ENCODE data around the gene POLA1. TPM values are rescaled to one million over a fixed set of nuclear protein-coding genes. Genes with fewer than 3 reads are reported as not detected.

Gene POLA1
- total and polyA plus RNA-seq, 12 donors = 2.2 to 11.0 (median 5.9) TPM

DNA sequence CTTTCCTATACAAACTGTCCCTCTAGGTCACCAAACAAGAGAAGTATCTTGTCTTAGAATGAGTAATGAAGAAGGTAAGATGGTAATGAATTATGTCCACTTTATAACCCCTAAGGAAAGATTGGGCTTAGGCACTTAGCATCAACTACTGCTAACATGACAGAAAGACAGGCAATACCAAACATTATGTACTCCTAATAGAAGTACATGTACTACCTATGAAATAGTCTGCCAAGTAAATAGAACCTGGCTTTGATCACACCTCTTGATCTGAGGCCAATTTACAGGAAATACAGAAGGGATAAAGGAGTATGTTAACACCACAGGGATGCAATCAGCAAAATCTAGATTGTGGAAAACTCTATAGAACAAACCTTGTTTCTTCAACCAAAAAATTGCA is 32.4 kb upstream of the POLA1 start:
- TF ChIP-seq, protein P1, sequence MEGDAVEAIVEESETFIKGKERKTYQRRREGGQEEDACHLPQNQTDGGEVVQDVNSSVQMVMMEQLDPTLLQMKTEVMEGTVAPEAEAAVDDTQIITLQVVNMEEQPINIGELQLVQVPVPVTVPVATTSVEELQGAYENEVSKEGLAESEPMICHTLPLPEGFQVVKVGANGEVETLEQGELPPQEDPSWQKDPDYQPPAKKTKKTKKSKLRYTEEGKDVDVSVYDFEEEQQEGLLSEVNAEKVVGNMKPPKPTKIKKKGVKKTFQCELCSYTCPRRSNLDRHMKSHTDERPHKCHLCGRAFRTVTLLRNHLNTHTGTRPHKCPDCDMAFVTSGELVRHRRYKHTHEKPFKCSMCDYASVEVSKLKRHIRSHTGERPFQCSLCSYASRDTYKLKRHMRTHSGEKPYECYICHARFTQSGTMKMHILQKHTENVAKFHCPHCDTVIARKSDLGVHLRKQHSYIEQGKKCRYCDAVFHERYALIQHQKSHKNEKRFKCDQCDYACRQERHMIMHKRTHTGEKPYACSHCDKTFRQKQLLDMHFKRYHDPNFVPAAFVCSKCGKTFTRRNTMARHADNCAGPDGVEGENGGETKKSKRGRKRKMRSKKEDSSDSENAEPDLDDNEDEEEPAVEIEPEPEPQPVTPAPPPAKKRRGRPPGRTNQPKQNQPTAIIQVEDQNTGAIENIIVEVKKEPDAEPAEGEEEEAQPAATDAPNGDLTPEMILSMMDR (IDR thresholded peaks at IDR 0.05) = no peak
- no peak for TF ChIP-seq POLR2A (IDR thresholded peaks at IDR 0.05)
- Histone ChIP-seq H3K36me3 (replicated peaks in 1 of 2) (no peaks in the 10 kb centered on the region), H3K27me3 (peaks cover 3% of the 10 kb centered on the region), H3K4me3 (no peak overlapping the region), H3K4me1 (replicated peaks in 1 of 2) (no peaks in the 10 kb centered on the region), H3K9me3 (replicated peaks in 1 of 3) (no peaks in the 10 kb centered on the region), H3K27ac (no peak overlapping the region)
- no peak for DNase-seq
- intact Hi-C loops (cut with DNase I) = no loop called here

DNA sequence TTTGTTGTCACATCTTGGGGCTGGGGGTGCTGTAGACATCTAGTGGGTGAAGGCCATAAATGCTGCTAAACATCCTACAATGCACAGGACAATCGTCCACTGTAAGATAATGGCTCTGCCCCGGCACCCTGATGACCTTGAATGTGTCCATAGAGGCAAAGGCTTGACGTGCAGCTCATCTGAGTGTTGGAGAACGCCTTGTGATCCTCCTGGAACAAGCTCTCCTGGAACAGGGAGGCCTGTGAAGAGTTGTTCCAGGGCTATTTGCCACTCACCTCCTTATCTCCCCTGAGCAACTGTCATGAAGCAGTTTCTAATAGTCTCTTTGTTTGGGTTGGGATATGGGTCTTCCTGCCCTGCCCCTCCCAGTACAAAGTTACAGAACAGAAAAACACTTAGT is 31.4 kb upstream of the POLA1 start:
- Histone ChIP-seq H3K27ac (no peak overlapping the region), H3K27me3 (peaks cover 3% of the 10 kb centered on the region), H3K9me3 (replicated peaks in 1 of 3) (no peaks in the 10 kb centered on the region), H3K36me3 (replicated peaks in 1 of 2) (no peaks in the 10 kb centered on the region), H3K4me3 (no peak overlapping the region), H3K4me1 (replicated peaks in 1 of 2) (no peaks in the 10 kb centered on the region)
- TF ChIP-seq, protein P1 (IDR thresholded peaks at IDR 0.05) = no peak
- TF ChIP-seq POLR2A (IDR thresholded peaks at IDR 0.05) = no peak
- intact Hi-C loops (cut with DNase I) = no loop called here
- DNase-seq = no peak
- WGBS, 4 donors = 54 to 61% (median 59%) methylated on average over 3 to 4 of the region's 4 CpGs; no CpG with 5 or more reads in 1 of the 4 donors

DNA sequence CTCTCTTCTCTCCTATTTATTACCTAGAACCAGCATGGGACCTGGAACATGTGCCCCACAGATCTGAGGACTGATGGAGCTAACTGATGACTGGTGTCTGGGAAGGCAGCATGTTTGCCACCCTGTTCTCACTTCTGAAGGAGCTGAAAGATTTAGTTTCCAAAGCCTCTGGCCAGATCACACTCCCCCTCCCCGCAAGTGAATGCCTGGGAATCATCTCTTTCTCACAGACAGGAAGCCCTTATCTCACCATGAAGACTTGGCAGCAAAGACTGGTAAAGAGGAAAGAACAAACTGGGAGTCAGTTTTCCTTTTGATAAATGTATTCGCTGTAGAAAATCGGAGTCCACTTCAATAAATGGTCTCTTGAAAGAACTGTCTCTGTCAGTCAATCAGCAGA is 25.6 kb upstream of the POLA1 start:
- intact Hi-C loops (cut with DNase I) = no loop called here
- no peak for DNase-seq
- Histone ChIP-seq H3K4me1 (replicated peaks in 1 of 2) (no peaks in the 10 kb centered on the region), H3K27me3 (no peaks in the 10 kb centered on the region), H3K27ac (no peak overlapping the region), H3K4me3 (no peak overlapping the region), H3K36me3 (replicated peaks in 1 of 2) (no peaks in the 10 kb centered on the region), H3K9me3 (replicated peaks in 1 of 3) (no peaks in the 10 kb centered on the region)
- WGBS, 4 donors = 14 to 41% (median 28%) methylated on average over 2 to 3 of the region's 3 CpGs
- TF ChIP-seq, protein P1 (IDR thresholded peaks at IDR 0.05) = no peak
- TF ChIP-seq POLR2A (IDR thresholded peaks at IDR 0.05) = no peak

DNA sequence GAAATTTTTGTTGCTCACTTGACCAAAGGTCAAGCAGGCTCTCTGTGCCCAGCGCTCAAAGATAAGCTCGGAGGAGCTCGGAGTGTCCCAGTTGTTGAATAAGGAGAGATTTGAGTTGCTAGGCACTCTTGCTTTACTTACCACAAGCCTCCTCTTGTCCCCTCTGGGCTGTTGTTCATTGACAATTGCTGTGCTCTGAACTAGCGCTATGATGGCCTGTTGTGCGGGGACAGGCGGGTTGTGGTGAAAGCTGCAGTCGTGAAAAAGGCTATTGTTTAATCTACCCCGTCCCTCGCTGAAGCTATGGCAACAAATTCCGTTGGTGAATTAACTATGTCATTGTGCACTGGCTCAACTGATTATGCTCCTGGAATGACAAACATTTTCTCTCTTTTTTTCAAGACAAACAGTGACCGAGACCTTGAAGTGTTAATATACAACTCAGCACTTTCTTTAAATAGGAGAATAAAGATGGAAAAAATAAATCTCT is 21.0 kb upstream of the POLA1 start:
- no peaks in the 10 kb centered on the region for H3K36me3 ChIP-seq (replicated peaks in 1 of 2)
- 68 to 76% (median 70%) methylated on average over 8 to 11 of the region's 11 CpGs for WGBS, 4 donors
- intact Hi-C loops (cut with DNase I) = no loop called here
- H3K9me3 ChIP-seq (replicated peaks in 1 of 3) = no peaks in the 10 kb centered on the region
- H3K4me1 ChIP-seq (replicated peaks in 1 of 2) = no peaks in the 10 kb centered on the region
- no peak for TF ChIP-seq POLR2A (IDR thresholded peaks at IDR 0.05)
- TF ChIP-seq, protein P1 (IDR thresholded peaks at IDR 0.05) = no peak
- H3K4me3 ChIP-seq = no peak overlapping the region
- H3K27ac ChIP-seq = no peak overlapping the region
- no peak for DNase-seq
- no peaks in the 10 kb centered on the region for H3K27me3 ChIP-seq

All from adrenal gland (tissue), 12 donors.